Measurements from ENCODE around the gene TBPL1.

- TF ChIP-seq POLR2A (IDR thresholded peaks at IDR 0.05; ENCODE audit: extremely low read depth, insufficient read length) (no peak), MAX (IDR thresholded peaks at IDR 0.05; ENCODE audit: low read depth, low read length) (no peak)
These were observed 49.8 kb downstream of the TBPL1 start for GRCh38 chr6:134002821-134003220.

All from NB4 (cell line).